ENCODE measurements around the gene PRR5L.

DNA sequence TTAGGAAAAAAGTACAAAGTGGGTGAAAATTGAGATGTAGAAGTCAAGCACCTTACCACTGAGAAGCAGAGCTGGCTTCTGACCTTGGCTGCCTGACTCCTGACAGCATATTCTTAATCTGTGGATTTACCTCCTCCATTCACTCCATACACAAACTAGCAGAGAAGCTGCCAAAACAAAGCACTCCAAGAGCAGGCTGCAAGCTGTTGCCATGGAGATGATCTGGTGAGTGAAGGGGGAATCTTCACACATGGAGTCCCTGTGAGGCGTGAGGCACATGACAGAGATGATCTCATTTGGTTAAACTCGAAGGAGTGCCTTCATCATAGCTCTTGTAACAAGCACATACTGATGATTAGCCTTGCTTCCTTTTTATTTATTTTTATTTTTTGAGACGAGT, 23.0 kb upstream of the PRR5L start:
- TF ChIP-seq POLR2AphosphoS5 (IDR thresholded peaks at IDR 0.05; ENCODE audit: low read depth) (no peak), NANOG (IDR thresholded peaks at IDR 0.05; ENCODE audit: borderline replicate concordance) (no peak), CREB1 (CRISPR knock-in tag; IDR thresholded peaks at IDR 0.05; ENCODE audit: low read depth) (no peak), EZH2phosphoT487 (IDR thresholded peaks at IDR 0.05; ENCODE audit: unreplicated experiment) (no peak), STAT1 (IDR thresholded peaks at IDR 0.05; ENCODE audit: unreplicated experiment) (no peak), EZH2 (IDR thresholded peaks at IDR 0.05; ENCODE audit: low read depth, unreplicated experiment) (no peak), ZNF114 (CRISPR knock-in tag; IDR thresholded peaks at IDR 0.05) (no peak)
- TF ChIP-seq, protein P1, sequence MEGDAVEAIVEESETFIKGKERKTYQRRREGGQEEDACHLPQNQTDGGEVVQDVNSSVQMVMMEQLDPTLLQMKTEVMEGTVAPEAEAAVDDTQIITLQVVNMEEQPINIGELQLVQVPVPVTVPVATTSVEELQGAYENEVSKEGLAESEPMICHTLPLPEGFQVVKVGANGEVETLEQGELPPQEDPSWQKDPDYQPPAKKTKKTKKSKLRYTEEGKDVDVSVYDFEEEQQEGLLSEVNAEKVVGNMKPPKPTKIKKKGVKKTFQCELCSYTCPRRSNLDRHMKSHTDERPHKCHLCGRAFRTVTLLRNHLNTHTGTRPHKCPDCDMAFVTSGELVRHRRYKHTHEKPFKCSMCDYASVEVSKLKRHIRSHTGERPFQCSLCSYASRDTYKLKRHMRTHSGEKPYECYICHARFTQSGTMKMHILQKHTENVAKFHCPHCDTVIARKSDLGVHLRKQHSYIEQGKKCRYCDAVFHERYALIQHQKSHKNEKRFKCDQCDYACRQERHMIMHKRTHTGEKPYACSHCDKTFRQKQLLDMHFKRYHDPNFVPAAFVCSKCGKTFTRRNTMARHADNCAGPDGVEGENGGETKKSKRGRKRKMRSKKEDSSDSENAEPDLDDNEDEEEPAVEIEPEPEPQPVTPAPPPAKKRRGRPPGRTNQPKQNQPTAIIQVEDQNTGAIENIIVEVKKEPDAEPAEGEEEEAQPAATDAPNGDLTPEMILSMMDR (conservative IDR thresholded peaks at IDR 0.05; ENCODE audit: low read depth in 2 of 2) = no peak
- TF ChIP-seq, protein P2, sequence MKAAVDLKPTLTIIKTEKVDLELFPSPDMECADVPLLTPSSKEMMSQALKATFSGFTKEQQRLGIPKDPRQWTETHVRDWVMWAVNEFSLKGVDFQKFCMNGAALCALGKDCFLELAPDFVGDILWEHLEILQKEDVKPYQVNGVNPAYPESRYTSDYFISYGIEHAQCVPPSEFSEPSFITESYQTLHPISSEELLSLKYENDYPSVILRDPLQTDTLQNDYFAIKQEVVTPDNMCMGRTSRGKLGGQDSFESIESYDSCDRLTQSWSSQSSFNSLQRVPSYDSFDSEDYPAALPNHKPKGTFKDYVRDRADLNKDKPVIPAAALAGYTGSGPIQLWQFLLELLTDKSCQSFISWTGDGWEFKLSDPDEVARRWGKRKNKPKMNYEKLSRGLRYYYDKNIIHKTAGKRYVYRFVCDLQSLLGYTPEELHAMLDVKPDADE (IDR thresholded peaks at IDR 0.05) = no peak
- TF ChIP-seq, protein P3, sequence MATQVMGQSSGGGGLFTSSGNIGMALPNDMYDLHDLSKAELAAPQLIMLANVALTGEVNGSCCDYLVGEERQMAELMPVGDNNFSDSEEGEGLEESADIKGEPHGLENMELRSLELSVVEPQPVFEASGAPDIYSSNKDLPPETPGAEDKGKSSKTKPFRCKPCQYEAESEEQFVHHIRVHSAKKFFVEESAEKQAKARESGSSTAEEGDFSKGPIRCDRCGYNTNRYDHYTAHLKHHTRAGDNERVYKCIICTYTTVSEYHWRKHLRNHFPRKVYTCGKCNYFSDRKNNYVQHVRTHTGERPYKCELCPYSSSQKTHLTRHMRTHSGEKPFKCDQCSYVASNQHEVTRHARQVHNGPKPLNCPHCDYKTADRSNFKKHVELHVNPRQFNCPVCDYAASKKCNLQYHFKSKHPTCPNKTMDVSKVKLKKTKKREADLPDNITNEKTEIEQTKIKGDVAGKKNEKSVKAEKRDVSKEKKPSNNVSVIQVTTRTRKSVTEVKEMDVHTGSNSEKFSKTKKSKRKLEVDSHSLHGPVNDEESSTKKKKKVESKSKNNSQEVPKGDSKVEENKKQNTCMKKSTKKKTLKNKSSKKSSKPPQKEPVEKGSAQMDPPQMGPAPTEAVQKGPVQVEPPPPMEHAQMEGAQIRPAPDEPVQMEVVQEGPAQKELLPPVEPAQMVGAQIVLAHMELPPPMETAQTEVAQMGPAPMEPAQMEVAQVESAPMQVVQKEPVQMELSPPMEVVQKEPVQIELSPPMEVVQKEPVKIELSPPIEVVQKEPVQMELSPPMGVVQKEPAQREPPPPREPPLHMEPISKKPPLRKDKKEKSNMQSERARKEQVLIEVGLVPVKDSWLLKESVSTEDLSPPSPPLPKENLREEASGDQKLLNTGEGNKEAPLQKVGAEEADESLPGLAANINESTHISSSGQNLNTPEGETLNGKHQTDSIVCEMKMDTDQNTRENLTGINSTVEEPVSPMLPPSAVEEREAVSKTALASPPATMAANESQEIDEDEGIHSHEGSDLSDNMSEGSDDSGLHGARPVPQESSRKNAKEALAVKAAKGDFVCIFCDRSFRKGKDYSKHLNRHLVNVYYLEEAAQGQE (IDR thresholded peaks at IDR 0.05; ENCODE audit: unreplicated experiment) = no peak

Measured in GM23338 (cell line).